Neuronal stem cell (in vitro differentiated cells): ENCODE results near the gene GPR162.

Experiments used
- DNase-seq: peaks from one replicate; pipeline ENCODE4 v3.0.0-alpha.2; 2013; ENCODE audit warnings: low spot score
- H2AFZ ChIP-seq: one replicate; pipeline ENCODE4 v1.6.1; 2013; ENCODE audit warnings: mild to moderate bottlenecking, low read length, inconsistent platforms
- H2AK5ac ChIP-seq: 2 replicates; pipeline ENCODE4 v1.6.1; 2013; ENCODE audit warnings: low read depth, mild to moderate bottlenecking, inconsistent platforms, low read length, moderate library complexity, mixed read lengths
- H2BK120ac ChIP-seq: 2 replicates; pipeline ENCODE4 v1.6.1; 2013; ENCODE audit warnings: low read depth, mild to moderate bottlenecking, inconsistent platforms, low read length, moderate library complexity, mixed read lengths
- H2BK12ac ChIP-seq: one replicate; pipeline ENCODE4 v1.6.1; 2013; ENCODE audit warnings: low read length, inconsistent platforms
- H2BK15ac ChIP-seq: 2 replicates; pipeline ENCODE4 v1.6.1; 2013; ENCODE audit warnings: mild to moderate bottlenecking, low read length, inconsistent platforms, mixed read lengths
- H2BK5ac ChIP-seq: one replicate; pipeline ENCODE4 v1.6.1; 2013; ENCODE audit warnings: inconsistent platforms, mild to moderate bottlenecking, low read length, moderate library complexity
- H3K14ac ChIP-seq: one replicate; pipeline ENCODE4 v1.6.1; 2013; ENCODE audit warnings: low read length, inconsistent platforms
- H3K18ac ChIP-seq: 2 replicates; pipeline ENCODE4 v1.6.1; 2013; ENCODE audit warnings: low read length, inconsistent platforms
- H3K23ac ChIP-seq: 2 replicates; pipeline ENCODE4 v1.6.1; 2013; ENCODE audit warnings: low read depth, mild to moderate bottlenecking, mixed read lengths, low read length, inconsistent platforms; ENCODE audit not compliant: poor library complexity
- H3K27ac ChIP-seq: replicated peaks from 3 replicates; pipeline ENCODE4 v1.5.1; 2013; ENCODE audit warnings: low read length, inconsistent platforms
- H3K27me3 ChIP-seq, 3 experiments: 2 replicates each; pipeline ENCODE4 v1.6.1; 2013; ENCODE audit warnings: low read length in 3 of 3, mild to moderate bottlenecking in 2 of 3, inconsistent platforms in 1 of 3, low read depth in 1 of 3, mixed read lengths in 1 of 3, moderate library complexity in 1 of 3; ENCODE audit not compliant: control insufficient read depth in 3 of 3, insufficient read depth in 3 of 3
- H3K36me3 ChIP-seq, 2 donors: replicated peaks in 1 of 2; 2 replicates each; pipeline ENCODE4 v1.6.1; 2013; ENCODE audit warnings: low read length in 2 of 2; ENCODE audit not compliant: control insufficient read depth in 2 of 2, insufficient read depth in 2 of 2
- H3K4ac ChIP-seq: 2 replicates; pipeline ENCODE4 v1.6.1; 2013; ENCODE audit warnings: inconsistent platforms, mild to moderate bottlenecking, low read length, moderate library complexity
- H3K4me1 ChIP-seq, 2 donors: 1 replicate in 1 of 2; 2 replicates in 1 of 2; pipeline ENCODE4 v1.6.1; 2013; ENCODE audit warnings: low read length in 2 of 2, low read depth in 1 of 2; ENCODE audit not compliant: control insufficient read depth in 2 of 2, insufficient read depth in 1 of 2
- H3K4me2 ChIP-seq: one replicate; pipeline ENCODE4 v1.6.1; 2013; ENCODE audit warnings: mild to moderate bottlenecking, low read length, inconsistent platforms; ENCODE audit not compliant: insufficient read depth, poor library complexity, severe bottlenecking
- H3K4me3 ChIP-seq, 2 donors: 2 replicates each; pipeline ENCODE4 v1.5.1; 2013; ENCODE audit warnings: low read length in 2 of 2, mild to moderate bottlenecking in 2 of 2, inconsistent platforms in 1 of 2, moderate library complexity in 1 of 2
- H3K79me1 ChIP-seq: one replicate; pipeline ENCODE4 v1.6.1; 2013; ENCODE audit warnings: low read depth, mild to moderate bottlenecking, inconsistent platforms, low read length, moderate library complexity
- H3K9ac ChIP-seq: one replicate; pipeline ENCODE4 v1.6.1; 2013; ENCODE audit warnings: mild to moderate bottlenecking, low read depth, low read length, inconsistent platforms; ENCODE audit not compliant: poor library complexity
- H3K9me3 ChIP-seq, 2 donors: replicated peaks in 1 of 2; 2 replicates each; pipeline versions ENCODE3 to v1.6.1; 2013; ENCODE audit warnings: low read length in 2 of 2, mild to moderate bottlenecking in 2 of 2, inconsistent platforms in 1 of 2, low read depth in 1 of 2, mixed read lengths in 1 of 2, moderate library complexity in 1 of 2; ENCODE audit not compliant: control insufficient read depth in 2 of 2, insufficient read depth in 1 of 2
- H4K8ac ChIP-seq: one replicate; pipeline ENCODE4 v1.6.1; 2013; ENCODE audit warnings: low read depth, mild to moderate bottlenecking, inconsistent platforms, low read length, moderate library complexity
- H4K91ac ChIP-seq: one replicate; pipeline ENCODE4 v1.6.1; 2013; ENCODE audit warnings: low read length, low read depth, mild to moderate bottlenecking, inconsistent platforms; ENCODE audit not compliant: poor library complexity
- WGBS, 2 donors: extraction: QIAGEN DNeasy Blood & Tissue Kit; methylation state at CpG; one replicate each; pipeline ENCODE4 v1.1.7; 2013; ENCODE audit warnings: missing lambda C conversion rate in 2 of 2, mixed read lengths in 1 of 2; ENCODE audit not compliant: insufficient read length in 2 of 2, insufficient replicate concordance in 1 of 2; ENCODE audit errors: extremely low coverage in 2 of 2; 5-methylcytosine and 5-hydroxymethylcytosine counted together

Gene GPR162

GRCh38 chr12:6788972-6789924 lies 32.4 kb upstream of the GPR162 start, which contains the start of gene CD4:
Gene CD4 (plus strand): TSS chr12:6789528. CDS start chr12:6800139, 10,611 bp downstream.
- H2BK12ac ChIP-seq, result peak within 1 kb of the TSS; percentile 47
- H3K27ac ChIP-seq, result no peak within 1 kb of the TSS
- H2BK5ac ChIP-seq, result no peak within 1 kb of the TSS
- no peak within 1 kb of the TSS for H3K4me2 ChIP-seq
- H4K8ac ChIP-seq, result no peak within 1 kb of the TSS
- peak within 1 kb of the TSS; percentile 85 for H2AFZ ChIP-seq
- no peaks in the 10 kb centered on the region for H3K27me3 ChIP-seq
- H3K79me1 ChIP-seq, result no peaks in the 10 kb centered on the region
- H2BK120ac ChIP-seq, result no peak within 1 kb of the TSS
- H2AK5ac ChIP-seq, result peak within 1 kb of the TSS; percentile 24
- no peaks in the 10 kb centered on the region for H3K36me3 ChIP-seq
- no CpG with 5 or more reads among the region's 18 CpGs for WGBS, 2 donors
- no peak within 1 kb of the TSS for H4K91ac ChIP-seq
- H3K9ac ChIP-seq, result no peak within 1 kb of the TSS
- peak within 1 kb of the TSS; percentile 53 for H2BK15ac ChIP-seq
- no peak within 1 kb of the TSS for H3K23ac ChIP-seq
- H3K4me3 ChIP-seq, result peak within 1 kb of the TSS in 1 of 2 donors; percentile 51
- H3K9me3 ChIP-seq, result no peaks in the 10 kb centered on the region
- no peak within 1 kb of the TSS for H3K4ac ChIP-seq
- peak within 1 kb of the TSS; percentile 72 for H3K18ac ChIP-seq
- peak within 1 kb of the TSS; percentile 11 for H3K14ac ChIP-seq
- DNase-seq, result no peak
- peaks cover 21 to 30% of the 10 kb centered on the region in 2 donors for H3K4me1 ChIP-seq

DNA sequence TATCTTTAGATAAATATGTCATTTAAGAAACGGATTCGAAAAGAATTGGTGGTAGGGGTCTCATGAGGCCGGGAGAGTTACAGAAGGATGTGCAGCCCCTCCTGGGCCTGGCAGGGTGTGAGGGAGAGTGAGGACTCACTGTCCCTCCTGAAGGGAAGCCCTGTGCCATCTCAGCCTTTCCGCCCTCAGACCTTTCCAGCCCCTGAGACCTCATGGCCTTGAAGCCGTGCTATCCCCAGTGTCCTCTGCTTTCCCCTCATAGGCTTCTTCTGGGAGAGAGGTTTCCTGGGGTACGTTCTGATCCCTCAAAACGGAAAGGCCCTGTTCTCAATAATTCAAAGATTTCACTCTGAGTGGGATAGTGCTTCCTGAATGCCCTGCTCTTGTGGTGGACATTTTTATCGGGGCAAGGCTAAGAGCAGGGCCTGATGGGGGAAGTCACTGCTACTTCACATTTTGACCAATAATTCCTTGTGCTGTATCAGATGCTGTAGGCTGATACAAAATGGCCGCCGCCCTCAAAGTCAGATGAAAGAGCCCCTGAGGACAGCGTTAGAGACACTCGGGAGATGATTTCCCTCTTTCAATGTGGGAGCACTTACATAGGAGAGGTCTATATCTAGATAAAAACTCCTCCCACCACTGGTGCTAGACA lies 31.0 kb upstream of the GPR162 start:
- no peak overlapping the region for H2AK5ac ChIP-seq
- H3K23ac ChIP-seq, result no peak overlapping the region
- no peak overlapping the region for H3K4ac ChIP-seq
- H3K9ac ChIP-seq, result no peak overlapping the region
- H3K27ac ChIP-seq, result no peak overlapping the region
- H2BK120ac ChIP-seq, result no peak overlapping the region
- DNase-seq, result no peak
- no peak overlapping the region for H2BK12ac ChIP-seq
- no peak overlapping the region for H3K14ac ChIP-seq
- H3K18ac ChIP-seq, result no peak overlapping the region
- peak overlapping the region; percentile 69 for H2AFZ ChIP-seq
- H3K4me2 ChIP-seq, result no peak overlapping the region
- H4K8ac ChIP-seq, result no peak overlapping the region
- H3K27me3 ChIP-seq, result no peaks in the 10 kb centered on the region
- no peaks in the 10 kb centered on the region for H3K79me1 ChIP-seq
- H4K91ac ChIP-seq, result no peak overlapping the region
- WGBS, 2 donors, result no CpG with 5 or more reads among the region's 12 CpGs
- H3K4me3 ChIP-seq, result no peak overlapping the region
- no peaks in the 10 kb centered on the region for H3K36me3 ChIP-seq
- no peak overlapping the region for H2BK15ac ChIP-seq
- no peak overlapping the region for H2BK5ac ChIP-seq
- H3K9me3 ChIP-seq, result no peaks in the 10 kb centered on the region
- peaks cover 21 to 30% of the 10 kb centered on the region in 2 donors for H3K4me1 ChIP-seq

- Histone ChIP-seq H2BK15ac (peak overlapping the region; percentile 11), H3K9ac (no peak overlapping the region), H4K8ac (peak overlapping the region; percentile 92), H3K9me3 (no peaks in the 10 kb centered on the region), H2AK5ac (peak overlapping the region; percentile 77), H2BK12ac (peak overlapping the region; percentile 89), H2BK5ac (peak overlapping the region; percentile 31), H3K4ac (no peak overlapping the region), H3K23ac (peak overlapping the region; percentile 2), H4K91ac (no peak overlapping the region), H3K36me3 (no peaks in the 10 kb centered on the region), H2BK120ac (no peak overlapping the region), H3K27ac (no peak overlapping the region), H3K4me3 (peak overlapping the region in 1 of 2 donors; percentile 15), H2AFZ (peak overlapping the region; percentile 89), H3K14ac (no peak overlapping the region), H3K18ac (peak overlapping the region; percentile 88), H3K27me3 (no peaks in the 10 kb centered on the region), H3K79me1 (no peaks in the 10 kb centered on the region), H3K4me2 (no peak overlapping the region), H3K4me1 (peaks cover 18 to 22% of the 10 kb centered on the region in 2 donors)
- DNase-seq, result no peak
- WGBS, 2 donors, result no CpG with 5 or more reads among the region's 13 CpGs
Measured at GRCh38 chr12:6791931-6792520, 29.6 kb upstream of the GPR162 start.
